ENCODE data around the gene RBPMS2.

RBPMS2 gene

GRCh38 chr15:64753480-64754185 lies 21.8 kb downstream of the RBPMS2 start:
- TF ChIP-seq, protein P1, sequence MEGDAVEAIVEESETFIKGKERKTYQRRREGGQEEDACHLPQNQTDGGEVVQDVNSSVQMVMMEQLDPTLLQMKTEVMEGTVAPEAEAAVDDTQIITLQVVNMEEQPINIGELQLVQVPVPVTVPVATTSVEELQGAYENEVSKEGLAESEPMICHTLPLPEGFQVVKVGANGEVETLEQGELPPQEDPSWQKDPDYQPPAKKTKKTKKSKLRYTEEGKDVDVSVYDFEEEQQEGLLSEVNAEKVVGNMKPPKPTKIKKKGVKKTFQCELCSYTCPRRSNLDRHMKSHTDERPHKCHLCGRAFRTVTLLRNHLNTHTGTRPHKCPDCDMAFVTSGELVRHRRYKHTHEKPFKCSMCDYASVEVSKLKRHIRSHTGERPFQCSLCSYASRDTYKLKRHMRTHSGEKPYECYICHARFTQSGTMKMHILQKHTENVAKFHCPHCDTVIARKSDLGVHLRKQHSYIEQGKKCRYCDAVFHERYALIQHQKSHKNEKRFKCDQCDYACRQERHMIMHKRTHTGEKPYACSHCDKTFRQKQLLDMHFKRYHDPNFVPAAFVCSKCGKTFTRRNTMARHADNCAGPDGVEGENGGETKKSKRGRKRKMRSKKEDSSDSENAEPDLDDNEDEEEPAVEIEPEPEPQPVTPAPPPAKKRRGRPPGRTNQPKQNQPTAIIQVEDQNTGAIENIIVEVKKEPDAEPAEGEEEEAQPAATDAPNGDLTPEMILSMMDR (IDR thresholded peaks at IDR 0.05; ENCODE audit: insufficient read depth, missing control alignments), result no peak
- FAIRE-seq, result no peak
- no peak for DNase-seq (ENCODE audit: insufficient read length, low spot score)

- TF ChIP-seq, protein P1 (IDR thresholded peaks at IDR 0.05; ENCODE audit: insufficient read depth, missing control alignments), result no peak
These were observed 23.9 kb downstream of the RBPMS2 start for GRCh38 chr15:64751464-64751863.

GRCh38 chr15:64749999-64750657 lies 25.3 kb downstream of the RBPMS2 start:
- no peak for DNase-seq (ENCODE audit: insufficient read length, low spot score)
- no peak for FAIRE-seq
- TF ChIP-seq, protein P1 (IDR thresholded peaks at IDR 0.05; ENCODE audit: insufficient read depth, missing control alignments), result no peak

More at GRCh38 chr15:64751464-64751863, 23.9 kb downstream of the RBPMS2 start:
- FAIRE-seq, result no peak
- no peak for DNase-seq (ENCODE audit: insufficient read length, low spot score)

DNA sequence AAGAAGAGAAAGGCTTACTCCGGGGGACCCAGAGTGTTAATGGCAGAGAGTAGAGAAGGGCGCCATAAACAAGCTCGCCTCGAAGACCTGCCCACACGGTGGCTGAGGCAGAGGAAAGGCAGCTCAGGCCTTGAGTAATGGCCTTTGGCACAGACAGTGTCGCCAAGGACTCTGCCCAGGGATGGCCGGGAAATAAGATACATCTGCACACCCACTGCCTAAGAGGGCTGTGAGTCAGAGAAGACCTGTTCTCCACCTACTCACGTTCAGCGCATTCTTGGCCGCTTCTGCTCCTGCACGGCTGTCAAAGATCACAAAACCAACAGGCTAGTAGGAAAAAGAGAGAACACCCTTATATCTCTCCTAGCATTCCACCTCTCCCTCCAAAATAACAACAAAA lies 26.2 kb downstream of the RBPMS2 start:
- TF ChIP-seq, protein P1 (IDR thresholded peaks at IDR 0.05; ENCODE audit: insufficient read depth, missing control alignments), result no peak
- FAIRE-seq (no peak), DNase-seq (ENCODE audit: insufficient read length, low spot score) (no peak)

- no peak for DNase-seq (ENCODE audit: insufficient read length, low spot score)
- no peak for FAIRE-seq
- TF ChIP-seq, protein P1 (IDR thresholded peaks at IDR 0.05; ENCODE audit: insufficient read depth, missing control alignments), result no peak
These were observed 27.1 kb downstream of the RBPMS2 start for GRCh38 chr15:64748251-64748650.

DNA sequence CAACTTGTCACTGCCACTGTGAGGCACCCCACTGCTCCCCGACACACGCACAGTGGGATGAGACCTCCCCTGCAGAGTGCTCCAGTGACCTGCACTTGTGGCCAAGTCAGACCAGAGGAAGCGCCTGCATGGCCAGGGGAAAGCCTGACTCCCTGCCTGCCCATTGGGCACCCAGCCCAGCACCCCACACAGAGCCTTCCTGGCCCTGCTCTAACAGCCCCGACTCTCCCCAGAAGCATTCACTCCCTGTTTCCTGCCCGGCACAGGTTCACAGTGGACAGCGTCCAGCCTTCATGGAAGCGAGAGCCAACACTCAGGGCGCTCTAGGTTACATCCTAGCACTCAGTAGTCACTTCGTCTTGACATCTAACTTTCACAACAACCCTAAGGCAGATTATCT lies 27.8 kb downstream of the RBPMS2 start:
- TF ChIP-seq, protein P1 (IDR thresholded peaks at IDR 0.05; ENCODE audit: insufficient read depth, missing control alignments), result no peak

DNA sequence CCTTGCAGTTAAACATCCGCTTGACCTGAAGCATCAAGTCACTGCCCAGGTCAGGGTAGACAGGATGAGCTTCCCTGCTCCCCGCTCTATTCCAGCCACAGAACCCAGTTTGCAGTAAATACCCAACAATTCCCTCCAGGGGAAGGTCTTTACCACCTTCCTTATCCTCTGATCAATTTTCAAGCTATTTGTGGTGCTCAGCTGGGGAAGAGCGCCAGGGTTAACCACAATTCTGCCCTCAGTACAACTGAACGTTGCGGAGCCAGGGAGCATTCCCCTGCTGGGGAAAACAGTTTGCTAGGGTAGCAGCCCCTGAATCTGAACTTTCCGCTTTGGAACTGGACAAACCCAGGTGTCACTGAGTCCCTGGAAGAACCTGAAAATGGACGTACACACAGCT lies 28.5 kb downstream of the RBPMS2 start:
- FAIRE-seq (no peak), DNase-seq (ENCODE audit: insufficient read length, low spot score) (no peak)
- TF ChIP-seq, protein P1 (IDR thresholded peaks at IDR 0.05; ENCODE audit: insufficient read depth, missing control alignments), result no peak

More for the DNA sequence above, 27.8 kb downstream of the RBPMS2 start:
- FAIRE-seq (no peak), DNase-seq (ENCODE audit: insufficient read length, low spot score) (no peak)
